ENCODE results near the gene RNF150. TPM values are rescaled to one million over a fixed set of nuclear protein-coding genes. Genes with fewer than 3 reads are reported as not detected.

The RNF150 gene
- total and polyA plus RNA-seq, 2 of the 4 experiments (the other 2 are of a cell fraction), result 6.2 to 18.1 TPM

GRCh38 chr4:141081921-141082395, 51.3 kb downstream of the RNF150 start:
- H3K4me2 ChIP-seq (ENCODE audit: low read depth, low read length), result peak overlapping the region; percentile 73
- H4K5ac ChIP-seq (ENCODE audit: low read depth, low read length), result no peak overlapping the region
- TF ChIP-seq SMC3 (IDR thresholded peaks at IDR 0.05; ENCODE audit: low read depth, low read length) (no peak), MXI1 (IDR thresholded peaks at IDR 0.05; ENCODE audit: borderline replicate concordance, low read depth, low read length) (no peak), USF2 (IDR thresholded peaks at IDR 0.05; ENCODE audit: low read depth, low read length) (no peak), NFE2L2 (IDR thresholded peaks at IDR 0.05; ENCODE audit: low read depth, low read length) (no peak), CEBPB (IDR thresholded peaks at IDR 0.05; ENCODE audit: low read depth, low read length) (no peak), RFX5 (IDR thresholded peaks at IDR 0.05; ENCODE audit: low read depth, low read length) (no peak), RCOR1 (IDR thresholded peaks at IDR 0.05; ENCODE audit: insufficient replicate concordance, low read length) (no peak)
- TF ChIP-seq, protein P1, sequence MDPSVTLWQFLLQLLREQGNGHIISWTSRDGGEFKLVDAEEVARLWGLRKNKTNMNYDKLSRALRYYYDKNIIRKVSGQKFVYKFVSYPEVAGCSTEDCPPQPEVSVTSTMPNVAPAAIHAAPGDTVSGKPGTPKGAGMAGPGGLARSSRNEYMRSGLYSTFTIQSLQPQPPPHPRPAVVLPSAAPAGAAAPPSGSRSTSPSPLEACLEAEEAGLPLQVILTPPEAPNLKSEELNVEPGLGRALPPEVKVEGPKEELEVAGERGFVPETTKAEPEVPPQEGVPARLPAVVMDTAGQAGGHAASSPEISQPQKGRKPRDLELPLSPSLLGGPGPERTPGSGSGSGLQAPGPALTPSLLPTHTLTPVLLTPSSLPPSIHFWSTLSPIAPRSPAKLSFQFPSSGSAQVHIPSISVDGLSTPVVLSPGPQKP (IDR thresholded peaks at IDR 0.05; ENCODE audit: borderline replicate concordance, low read depth, low read length), result no peak
- dilution Hi-C loops (cut with HindIII; ENCODE audit: low sequenced_read_pairs, unreplicated experiment), result no loop called here
- H3K36me3 ChIP-seq (ENCODE audit: control insufficient read depth, insufficient read depth, low read length), result no peaks in the 10 kb centered on the region
- H3K4me1 ChIP-seq (ENCODE audit: control insufficient read depth, insufficient read depth, low read length), result peaks cover 1% of the 10 kb centered on the region; the same call in 1 of the 2 replicates
- H2AK5ac ChIP-seq (ENCODE audit: low read depth, low read length), result no peak overlapping the region
- H3K79me1 ChIP-seq (ENCODE audit: low read depth in 1 of 2, low read length in 2 of 2), result no peaks in the 10 kb centered on the region; a peak in 1 of 4 replicates
- H3K4ac ChIP-seq (ENCODE audit: low read depth, low read length), result no peak overlapping the region
- H2AFZ ChIP-seq (replicated peaks; ENCODE audit: low read length, poor library complexity), result no peak overlapping the region
- no peak overlapping the region for H3K23ac ChIP-seq (ENCODE audit: low read depth, low read length)
- ChIA-PET POLR2A (ENCODE audit: unreplicated experiment) (no interaction called here), CTCF (no interaction called here)
- no peaks in the 10 kb centered on the region for H3K9me1 ChIP-seq (ENCODE audit: insufficient read depth, low read length)
- no peak overlapping the region; the same call in 1 of the 2 replicates for H3K4me3 ChIP-seq (ENCODE audit: insufficient read depth, low read depth, low read length)
- no peak for DNase-seq
- H2BK120ac ChIP-seq (ENCODE audit: low read depth, low read length), result no peak overlapping the region
- 53% methylated on average over 6 of the region's 9 CpGs; no CpG with 5 or more reads in 1 of the 2 experiments for WGBS, 2 experiments (ENCODE audit: extremely low coverage in 2 of 2, insufficient read length in 1 of 2)
- no peak overlapping the region for H2BK5ac ChIP-seq (ENCODE audit: low read depth, low read length, poor library complexity, severe bottlenecking)
- BruUV-seq (replicated peaks), result no TSS peak
- no peak overlapping the region for H3K56ac ChIP-seq (ENCODE audit: extremely low read depth, insufficient read depth, low read length)
- H4K20me1 ChIP-seq (ENCODE audit: insufficient read depth, low read length), result no peaks in the 10 kb centered on the region
- in situ Hi-C loops (cut with MboI; ENCODE audit: low sequenced_read_pairs), result no loop called here
- no peaks in the 10 kb centered on the region for H3K27me3 ChIP-seq (ENCODE audit: control insufficient read depth, insufficient read depth, low read length)
- intact Hi-C loops (cut with micrococcal nuclease), result no loop called here
- no peak overlapping the region for H3K9ac ChIP-seq (ENCODE audit: low read depth, low read length)
- no peak overlapping the region for H3K18ac ChIP-seq (ENCODE audit: low read depth, low read length)
- no peak overlapping the region for H2BK20ac ChIP-seq (ENCODE audit: low read depth, low read length)
- H3K14ac ChIP-seq (replicated peaks; ENCODE audit: low read depth, low read length), result no peak overlapping the region
- no peak for ATAC-seq (ENCODE audit: low read depth)
- no peaks in the 10 kb centered on the region for H3K9me3 ChIP-seq (ENCODE audit: control insufficient read depth, insufficient read depth, low read length)
- no peak overlapping the region for H2AK9ac ChIP-seq (replicated peaks; ENCODE audit: low read depth, low read length, poor library complexity)
- H4K91ac ChIP-seq (ENCODE audit: insufficient read depth, low read depth, low read length), result no peak overlapping the region
- no peak overlapping the region for H2BK15ac ChIP-seq (ENCODE audit: low read depth, low read length)
- no peak overlapping the region for H3K27ac ChIP-seq (ENCODE audit: insufficient read depth, low read length)
- H4K8ac ChIP-seq (ENCODE audit: low read depth in 2 of 2, low read length in 2 of 2), result no peak overlapping the region
